Breast epithelium (tissue), 3 donors: Measurements from ENCODE around the gene SNTG2.

ENCODE experiments used
- POLR2A ChIP-seq: fragments of 450-650 bp; IDR thresholded peaks from one replicate; pipeline ENCODE4 v1.6.1; 2016; ENCODE audit warnings: antibody characterized with exemption, mild to moderate bottlenecking, moderate library complexity
- TF ChIP-seq, protein P1 (sequence below), 3 donors: fragments of 450-650 bp; IDR thresholded peaks; one replicate each; pipeline ENCODE4 v1.5.1; 2016 to 2017; ENCODE audit warnings: antibody characterized with exemption in 3 of 3, mild to moderate bottlenecking in 3 of 3, moderate library complexity in 3 of 3

DNA sequence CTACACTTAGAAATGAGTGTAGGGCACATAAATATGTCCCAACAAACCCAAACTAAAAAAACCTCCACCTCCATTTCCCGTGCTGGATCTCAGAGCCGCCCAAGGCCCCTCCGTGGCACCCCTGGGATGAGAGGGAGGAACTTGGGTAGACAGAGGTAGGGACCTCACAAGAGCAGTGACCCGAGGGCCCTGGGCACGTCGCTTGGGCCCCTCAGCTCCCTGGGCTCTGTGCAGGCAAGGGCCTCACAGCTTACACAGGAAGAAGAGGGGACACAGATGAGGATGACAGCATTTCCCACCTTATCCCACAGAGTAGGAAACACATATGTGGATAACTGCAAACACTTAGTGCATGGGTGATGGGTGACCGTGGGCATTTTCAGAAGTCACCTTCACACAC, 368.7 kb downstream of the SNTG2 start:
- TF ChIP-seq, protein P1, sequence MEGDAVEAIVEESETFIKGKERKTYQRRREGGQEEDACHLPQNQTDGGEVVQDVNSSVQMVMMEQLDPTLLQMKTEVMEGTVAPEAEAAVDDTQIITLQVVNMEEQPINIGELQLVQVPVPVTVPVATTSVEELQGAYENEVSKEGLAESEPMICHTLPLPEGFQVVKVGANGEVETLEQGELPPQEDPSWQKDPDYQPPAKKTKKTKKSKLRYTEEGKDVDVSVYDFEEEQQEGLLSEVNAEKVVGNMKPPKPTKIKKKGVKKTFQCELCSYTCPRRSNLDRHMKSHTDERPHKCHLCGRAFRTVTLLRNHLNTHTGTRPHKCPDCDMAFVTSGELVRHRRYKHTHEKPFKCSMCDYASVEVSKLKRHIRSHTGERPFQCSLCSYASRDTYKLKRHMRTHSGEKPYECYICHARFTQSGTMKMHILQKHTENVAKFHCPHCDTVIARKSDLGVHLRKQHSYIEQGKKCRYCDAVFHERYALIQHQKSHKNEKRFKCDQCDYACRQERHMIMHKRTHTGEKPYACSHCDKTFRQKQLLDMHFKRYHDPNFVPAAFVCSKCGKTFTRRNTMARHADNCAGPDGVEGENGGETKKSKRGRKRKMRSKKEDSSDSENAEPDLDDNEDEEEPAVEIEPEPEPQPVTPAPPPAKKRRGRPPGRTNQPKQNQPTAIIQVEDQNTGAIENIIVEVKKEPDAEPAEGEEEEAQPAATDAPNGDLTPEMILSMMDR (IDR thresholded peaks at IDR 0.05): no peak
- no peak for TF ChIP-seq POLR2A
